Activated CD4-positive, alpha-beta T cell treated with anti-CD3 and anti-CD28 coated beads, Interleukin-2, amount 10 ng/mL, durations not matched to agents 7 days and 5 days (primary cell): ENCODE data around the gene OR51V1. TPM values are rescaled to one million over a fixed set of nuclear protein-coding genes. Genes with fewer than 3 reads are reported as not detected.

ENCODE experiments used
- CTCF ChIA-PET: fragments of 350-600 bp; sonication (Branson Sonifier 250); formaldehyde crosslinking; loops from one replicate; lab custom pipeline; 2021; ENCODE audit warnings: antibody characterized with exemption; lab: Charles Lee
- POLR2A ChIA-PET: fragments of 350-600 bp; sonication (Branson Sonifier 250); formaldehyde crosslinking; loops from one replicate; lab custom pipeline; 2021; ENCODE audit warnings: antibody characterized with exemption; lab: Charles Lee
- DNase-seq: peaks from one replicate; pipeline ENCODE4 v3.0.0-alpha.2; 2020
- H3K27ac Mint-ChIP-seq: one replicate; pipeline ENCODE4 v1.8.0; 2021; ENCODE audit warnings: mild to moderate bottlenecking, moderate library complexity, mixed read lengths
- H3K27me3 Mint-ChIP-seq: one replicate; pipeline ENCODE4 v1.8.0; 2021; ENCODE audit warnings: mixed read lengths
- H3K36me3 Mint-ChIP-seq: one replicate; pipeline ENCODE4 v1.8.0; 2021; ENCODE audit warnings: low read depth, mixed read lengths
- H3K4me1 Mint-ChIP-seq: one replicate; pipeline ENCODE4 v1.8.0; 2021; ENCODE audit warnings: mixed read lengths
- H3K4me3 Mint-ChIP-seq: one replicate; pipeline ENCODE4 v1.8.0; 2021; ENCODE audit warnings: mild to moderate bottlenecking, moderate library complexity, mixed read lengths
- H3K9me3 Mint-ChIP-seq: one replicate; pipeline ENCODE4 v1.8.0; 2021; ENCODE audit warnings: mixed read lengths
- total RNA-seq, 2 experiments: library from RNA; stranded (reverse); gene quantifications; one replicate each; pipeline ENCODE4 v1.2.3, GENCODE V29; 2021

OR51V1 gene
- total RNA-seq, 2 experiments from 2014 or later = not detected

DNA sequence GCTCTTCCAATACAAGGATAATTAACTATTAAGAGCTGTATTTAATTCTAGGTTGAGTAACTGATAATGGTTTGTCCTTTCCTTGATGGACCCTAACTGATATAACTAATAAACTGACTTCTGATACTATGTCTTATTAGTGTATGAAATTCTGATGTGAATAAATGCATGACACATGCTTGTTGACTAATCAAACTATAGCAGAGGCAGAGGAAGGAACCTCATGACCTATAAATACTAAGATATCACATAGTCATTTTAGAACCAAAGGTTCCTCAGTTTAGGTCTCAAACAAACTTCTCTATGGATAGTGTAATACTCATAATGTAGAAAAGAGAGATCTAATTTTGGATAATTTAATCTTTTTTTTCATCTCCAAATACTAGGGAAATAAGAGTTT, 38.6 kb upstream of the OR51V1 start:
- H3K36me3 Mint-ChIP-seq = no peaks in the 10 kb centered on the region
- no peak overlapping the region for H3K27ac Mint-ChIP-seq
- ChIA-PET POLR2A (no interaction called here), CTCF (no interaction called here)
- H3K4me1 Mint-ChIP-seq = peaks cover 4% of the 10 kb centered on the region
- peaks cover 18% of the 10 kb centered on the region for H3K27me3 Mint-ChIP-seq
- no peaks in the 10 kb centered on the region for H3K9me3 Mint-ChIP-seq
- DNase-seq = no peak
- H3K4me3 Mint-ChIP-seq = no peak overlapping the region

GRCh38 chr11:5238486-5238885, 38.0 kb upstream of the OR51V1 start:
- H3K4me3 Mint-ChIP-seq = no peak overlapping the region
- CTCF ChIA-PET = no interaction called here
- POLR2A ChIA-PET = no interaction called here
- no peak overlapping the region for H3K27ac Mint-ChIP-seq
- peaks cover 4% of the 10 kb centered on the region for H3K4me1 Mint-ChIP-seq
- peaks cover 18% of the 10 kb centered on the region for H3K27me3 Mint-ChIP-seq
- H3K36me3 Mint-ChIP-seq = no peaks in the 10 kb centered on the region
- no peaks in the 10 kb centered on the region for H3K9me3 Mint-ChIP-seq
- no peak for DNase-seq

DNA sequence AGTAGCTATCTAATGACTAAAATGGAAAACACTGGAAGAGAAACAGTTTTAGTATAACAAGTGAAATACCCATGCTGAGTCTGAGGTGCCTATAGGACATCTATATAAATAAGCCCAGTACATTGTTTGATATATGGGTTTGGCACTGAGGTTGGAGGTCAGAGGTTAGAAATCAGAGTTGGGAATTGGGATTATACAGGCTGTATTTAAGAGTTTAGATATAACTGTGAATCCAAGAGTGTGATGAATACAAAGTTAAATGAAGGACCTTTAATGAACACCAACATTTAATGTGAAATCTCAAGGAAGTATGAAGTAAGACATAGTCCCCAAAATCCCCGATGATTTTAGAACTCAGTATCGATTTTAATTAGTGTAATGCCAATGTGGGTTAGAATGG, 36.9 kb upstream of the OR51V1 start:
- H3K27ac Mint-ChIP-seq = no peak overlapping the region
- peaks cover 4% of the 10 kb centered on the region for H3K4me1 Mint-ChIP-seq
- no peaks in the 10 kb centered on the region for H3K9me3 Mint-ChIP-seq
- H3K4me3 Mint-ChIP-seq = no peak overlapping the region
- H3K27me3 Mint-ChIP-seq = peaks cover 19% of the 10 kb centered on the region
- ChIA-PET CTCF (no interaction called here), POLR2A (no interaction called here)
- no peaks in the 10 kb centered on the region for H3K36me3 Mint-ChIP-seq
- DNase-seq = no peak

DNA sequence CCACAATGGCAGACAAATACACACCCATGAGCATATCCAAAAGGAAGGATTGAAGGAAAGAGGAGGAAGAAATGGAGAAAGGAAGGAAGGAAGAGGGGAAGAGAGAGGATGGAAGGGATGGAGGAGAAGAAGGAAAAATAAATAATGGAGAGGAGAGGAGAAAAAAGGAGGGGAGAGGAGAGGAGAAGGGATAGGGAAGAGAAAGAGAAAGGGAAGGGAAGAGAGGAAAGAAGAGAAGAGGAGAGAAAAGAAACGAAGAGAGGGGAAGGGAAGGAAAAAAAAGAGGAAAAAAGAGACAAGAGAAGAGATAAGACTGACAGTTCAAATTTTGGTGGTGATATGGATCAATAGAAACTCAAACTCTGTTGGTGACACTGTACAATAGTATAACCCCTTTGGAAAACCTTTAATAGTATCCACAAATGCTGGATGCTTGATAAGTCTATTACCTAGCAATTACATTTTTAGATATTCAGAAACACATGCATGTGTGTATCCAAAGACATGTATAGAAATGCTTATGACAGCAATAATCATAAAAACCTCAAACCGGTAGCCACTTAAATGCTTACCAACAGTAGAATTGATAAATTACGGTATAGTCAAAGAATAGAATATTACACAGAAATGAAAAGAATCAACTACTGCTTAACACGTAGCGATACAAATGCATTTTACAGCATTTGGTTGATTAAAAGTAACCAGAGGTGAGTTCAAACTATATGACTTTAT, 35.0 kb upstream of the OR51V1 start:
- DNase-seq = no peak
- Mint-ChIP-seq H3K27me3 (peaks cover 18% of the 10 kb centered on the region), H3K9me3 (no peaks in the 10 kb centered on the region), H3K4me1 (peaks cover 4% of the 10 kb centered on the region), H3K4me3 (no peak overlapping the region), H3K36me3 (no peaks in the 10 kb centered on the region), H3K27ac (no peak overlapping the region)
- ChIA-PET CTCF (no interaction called here), POLR2A (no interaction called here)

DNA sequence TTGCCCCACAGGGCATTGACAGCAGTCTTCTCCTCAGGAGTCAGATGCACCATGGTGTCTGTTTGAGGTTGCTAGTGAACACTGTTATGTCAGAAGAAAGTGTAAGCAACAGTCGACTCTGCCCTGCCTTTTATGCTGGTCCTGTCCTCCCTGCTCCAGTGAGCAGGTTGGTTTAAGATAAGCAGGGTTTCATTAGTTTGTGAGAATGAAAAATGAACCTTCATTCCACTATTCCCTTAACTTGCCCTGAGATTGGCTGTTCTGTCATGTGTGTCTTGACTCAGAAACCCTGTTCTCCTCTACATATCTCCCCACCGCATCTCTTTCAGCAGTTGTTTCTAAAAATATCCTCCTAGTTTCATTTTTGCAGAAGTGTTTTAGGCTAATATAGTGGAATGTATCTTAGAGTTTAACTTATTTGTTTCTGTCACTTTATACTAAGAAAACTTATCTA, 33.9 kb upstream of the OR51V1 start, which contains the start of gene HBD:
HBD (minus strand) TSS at position 103 of the 454 bp plus-strand sequence; CDS start at position 53, 50 bp downstream.
- Mint-ChIP-seq H3K27ac (no peak within 1 kb of the TSS), H3K4me1 (peaks cover 4% of the 10 kb centered on the region), H3K4me3 (no peak within 1 kb of the TSS), H3K27me3 (peaks cover 14% of the 10 kb centered on the region), H3K36me3 (no peaks in the 10 kb centered on the region), H3K9me3 (no peaks in the 10 kb centered on the region)
- ChIA-PET POLR2A (no interaction called here), CTCF (no interaction called here)
- DNase-seq = no peak

DNA sequence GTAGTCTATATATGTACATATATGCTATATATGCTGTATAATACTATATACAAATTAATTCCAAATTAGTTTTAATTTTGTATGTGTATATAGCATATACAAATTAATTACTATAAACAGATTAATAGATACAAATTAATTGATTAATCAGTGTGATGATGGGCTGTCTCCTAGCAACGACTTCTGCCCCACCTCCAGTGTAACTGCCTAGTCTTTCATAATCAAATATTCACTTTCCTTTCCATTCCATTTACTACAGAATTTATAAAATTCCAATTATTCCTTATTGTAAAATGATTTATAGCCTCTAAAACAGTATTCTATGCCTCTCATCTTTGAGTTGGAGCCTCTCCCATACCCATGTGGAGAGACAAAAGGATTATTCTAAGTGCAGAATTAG, 32.8 kb upstream of the OR51V1 start:
- no peaks in the 10 kb centered on the region for H3K9me3 Mint-ChIP-seq

GRCh38 chr11:5232821-5233220, 32.3 kb upstream of the OR51V1 start:
- Mint-ChIP-seq H3K9me3 (no peaks in the 10 kb centered on the region), H3K27me3 (peaks cover 9% of the 10 kb centered on the region), H3K4me3 (no peak overlapping the region), H3K27ac (no peak overlapping the region), H3K36me3 (no peaks in the 10 kb centered on the region), H3K4me1 (peaks cover 4% of the 10 kb centered on the region)
- CTCF ChIA-PET = no interaction called here
- POLR2A ChIA-PET = no interaction called here
- no peak for DNase-seq

More for the DNA sequence above, 32.8 kb upstream of the OR51V1 start:
- Mint-ChIP-seq H3K27ac (no peak overlapping the region), H3K4me1 (peaks cover 4% of the 10 kb centered on the region), H3K36me3 (no peaks in the 10 kb centered on the region), H3K4me3 (no peak overlapping the region), H3K27me3 (peaks cover 10% of the 10 kb centered on the region)
- DNase-seq = no peak
- CTCF ChIA-PET = no interaction called here
- POLR2A ChIA-PET = no interaction called here

DNA sequence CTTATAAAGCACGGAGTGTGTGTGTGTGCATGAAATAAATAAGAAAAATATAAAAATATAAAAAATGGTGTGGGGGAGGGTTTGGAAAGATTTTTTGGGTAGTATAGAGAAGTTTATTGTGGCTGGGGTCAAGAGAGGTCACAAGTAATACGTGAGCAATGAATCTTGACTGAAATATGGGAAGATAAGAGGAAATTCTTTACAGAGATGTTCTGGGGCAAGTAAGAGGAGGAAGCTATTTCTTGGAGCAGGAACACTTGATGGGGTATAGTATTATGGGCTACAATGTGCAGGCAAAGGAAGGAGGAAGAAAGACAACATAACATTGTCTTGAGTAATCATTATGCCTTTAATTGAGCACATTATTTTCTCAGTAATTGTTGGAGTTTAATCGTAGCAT, 31.7 kb upstream of the OR51V1 start:
- H3K4me1 Mint-ChIP-seq = peaks cover 4% of the 10 kb centered on the region
- CTCF ChIA-PET = no interaction called here
- POLR2A ChIA-PET = no interaction called here
- H3K36me3 Mint-ChIP-seq = no peaks in the 10 kb centered on the region
- peaks cover 9% of the 10 kb centered on the region for H3K27me3 Mint-ChIP-seq
- no peak for DNase-seq
- no peak overlapping the region for H3K27ac Mint-ChIP-seq
- H3K4me3 Mint-ChIP-seq = no peak overlapping the region
- H3K9me3 Mint-ChIP-seq = no peaks in the 10 kb centered on the region

DNA sequence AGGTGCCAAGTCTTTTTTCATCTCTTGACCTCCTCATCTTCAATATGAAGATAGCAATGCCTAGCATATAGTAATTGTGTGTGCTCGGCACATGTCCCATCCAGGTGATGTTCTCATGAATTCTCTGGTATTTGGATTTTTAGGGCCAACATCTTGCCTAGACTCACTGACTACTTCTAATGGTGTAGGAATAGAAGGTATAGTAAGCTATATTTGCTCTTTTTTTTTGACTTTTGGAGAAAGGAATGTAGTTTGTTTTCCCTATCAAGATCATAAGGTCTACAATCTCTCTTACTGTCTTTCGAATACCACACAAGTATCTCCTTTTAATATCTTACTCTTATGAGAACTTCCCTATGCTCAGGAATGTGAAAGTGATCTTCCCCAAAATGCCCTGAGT, 30.6 kb upstream of the OR51V1 start:
- Mint-ChIP-seq H3K36me3 (no peaks in the 10 kb centered on the region), H3K27ac (no peak overlapping the region), H3K4me3 (no peak overlapping the region), H3K4me1 (peaks cover 4% of the 10 kb centered on the region), H3K9me3 (no peaks in the 10 kb centered on the region), H3K27me3 (peaks cover 8% of the 10 kb centered on the region)
- CTCF ChIA-PET = no interaction called here
- POLR2A ChIA-PET = no interaction called here
- DNase-seq = no peak

DNA sequence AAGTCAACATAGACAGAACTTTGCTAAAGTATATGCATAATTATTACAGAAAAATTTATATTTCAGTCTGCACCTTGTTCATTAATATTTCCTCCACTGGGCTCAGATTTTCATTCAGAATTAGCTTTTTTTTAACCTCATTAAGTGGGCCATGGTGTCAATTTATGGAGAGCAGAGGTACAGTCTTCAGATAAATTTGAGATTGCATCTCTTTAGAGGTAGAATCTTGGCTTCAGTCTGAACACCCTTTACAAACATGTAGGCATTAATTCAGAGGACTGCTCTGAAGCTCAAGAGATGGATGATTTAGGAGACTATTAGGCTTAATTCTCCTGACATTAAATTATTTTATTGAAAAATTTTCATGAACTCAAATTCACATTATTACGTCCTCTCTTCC, 29.8 kb upstream of the OR51V1 start:
- Mint-ChIP-seq H3K36me3 (no peaks in the 10 kb centered on the region), H3K27ac (no peak overlapping the region), H3K27me3 (peaks cover 3% of the 10 kb centered on the region), H3K9me3 (no peaks in the 10 kb centered on the region), H3K4me3 (no peak overlapping the region), H3K4me1 (peaks cover 4% of the 10 kb centered on the region)
- DNase-seq = no peak
- POLR2A ChIA-PET = no interaction called here
- CTCF ChIA-PET = interaction anchor here (0.9 kb wide), 1 partner anchor 11 kb away, joined by 3 read pairs; no protein-coding TSS in a partner anchor

DNA sequence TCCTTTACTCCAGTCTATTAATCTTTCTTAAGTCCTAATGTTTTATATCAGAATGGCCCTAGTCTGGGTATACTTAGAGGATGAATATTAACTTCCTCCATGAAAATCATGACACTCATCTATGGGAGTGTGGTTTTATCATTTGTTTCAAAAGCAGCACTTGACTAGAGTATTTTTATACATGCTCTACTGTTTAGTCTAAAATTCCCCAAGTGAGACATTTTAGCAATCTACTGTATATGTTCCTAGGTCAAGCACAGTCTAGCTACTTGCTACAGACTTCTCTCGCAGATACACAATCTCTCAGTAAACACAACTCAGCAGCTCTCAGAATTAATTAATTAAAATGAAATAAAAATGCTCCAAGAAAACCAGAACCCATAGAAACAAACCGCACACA, 29.3 kb upstream of the OR51V1 start:
- ChIA-PET POLR2A (no interaction called here), CTCF (interaction anchor here (0.9 kb wide), 1 partner anchor 11 kb away, joined by 3 read pairs; no protein-coding TSS in a partner anchor)
- Mint-ChIP-seq H3K27ac (no peak overlapping the region), H3K4me3 (no peak overlapping the region), H3K36me3 (no peaks in the 10 kb centered on the region), H3K4me1 (peaks cover 4% of the 10 kb centered on the region), H3K9me3 (no peaks in the 10 kb centered on the region), H3K27me3 (peaks cover 1% of the 10 kb centered on the region)
- DNase-seq = no peak

- CTCF ChIA-PET = interaction anchor here (0.9 kb wide), 1 partner anchor 12 kb away, joined by 3 read pairs; no protein-coding TSS in a partner anchor
- POLR2A ChIA-PET = no interaction called here
- Mint-ChIP-seq H3K9me3 (no peaks in the 10 kb centered on the region), H3K27ac (no peak overlapping the region), H3K36me3 (no peaks in the 10 kb centered on the region), H3K4me1 (peaks cover under 1% of the 10 kb centered on the region), H3K27me3 (peaks cover 1% of the 10 kb centered on the region), H3K4me3 (no peak overlapping the region)
- no peak for DNase-seq
Measured at GRCh38 chr11:5229356-5229755, 28.9 kb upstream of the OR51V1 start.

DNA sequence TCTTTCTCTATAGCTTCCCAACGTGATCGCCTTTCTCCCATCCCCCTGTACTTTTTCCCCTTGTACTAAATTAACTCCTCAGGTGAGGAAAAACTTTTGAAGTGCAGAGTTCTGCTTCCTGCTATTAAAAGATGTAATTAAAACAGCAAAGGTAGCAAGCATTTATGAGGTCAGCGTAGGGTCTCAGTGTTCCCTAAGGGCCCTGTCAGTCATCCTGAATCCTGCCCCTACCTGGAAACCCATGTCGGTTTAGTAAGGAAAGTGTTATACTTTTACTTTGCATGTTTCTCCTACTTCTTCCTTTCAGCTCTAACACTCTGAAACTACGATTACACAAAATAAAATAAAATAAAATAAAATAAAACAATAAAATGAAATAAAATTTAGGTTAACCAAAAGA, 27.6 kb upstream of the OR51V1 start:
- Mint-ChIP-seq H3K9me3 (no peaks in the 10 kb centered on the region), H3K27me3 (peaks cover 1% of the 10 kb centered on the region), H3K4me1 (no peaks in the 10 kb centered on the region), H3K27ac (no peak overlapping the region), H3K4me3 (no peak overlapping the region), H3K36me3 (no peaks in the 10 kb centered on the region)
- no peak for DNase-seq
- POLR2A ChIA-PET = no interaction called here
- CTCF ChIA-PET = no interaction called here

- Mint-ChIP-seq H3K27ac (no peak overlapping the region), H3K4me3 (no peak overlapping the region), H3K9me3 (no peaks in the 10 kb centered on the region), H3K27me3 (peaks cover 1% of the 10 kb centered on the region), H3K36me3 (no peaks in the 10 kb centered on the region), H3K4me1 (no peaks in the 10 kb centered on the region)
- POLR2A ChIA-PET = no interaction called here
- no peak for DNase-seq
- CTCF ChIA-PET = no interaction called here
Measured at GRCh38 chr11:5227681-5228080, 27.2 kb upstream of the OR51V1 start.
